DMS153 treated with DMSO at 0.1 percent for 48 hours (cell line): ENCODE data around the gene SYNJ2BP.

Source experiments
- DNase-seq: peaks from one replicate; lab custom pipeline; 2025; ENCODE audit not compliant: unreplicated experiment; lab: John Stamatoyannopoulos, UW

SYNJ2BP gene

DNA sequence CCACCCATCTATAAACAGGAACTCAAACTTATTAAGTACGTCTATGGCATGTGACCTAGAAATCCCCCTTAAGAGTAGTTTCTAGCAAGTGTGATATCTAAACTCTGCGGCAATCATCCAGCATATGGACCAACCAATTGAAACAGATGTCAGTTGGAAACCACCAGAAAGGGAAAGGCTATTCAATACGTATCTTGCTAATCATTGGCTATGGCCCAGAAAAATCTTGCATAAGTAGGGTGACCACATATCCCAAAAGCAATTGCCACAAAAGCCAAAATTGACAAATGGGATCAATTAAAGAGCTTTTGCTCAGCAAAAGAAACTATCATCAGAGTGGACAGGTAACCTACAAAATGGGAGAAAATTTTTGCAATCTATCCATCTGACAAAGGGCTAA is 24.2 kb downstream of the SYNJ2BP start:
- DNase-seq = no peak

DNA sequence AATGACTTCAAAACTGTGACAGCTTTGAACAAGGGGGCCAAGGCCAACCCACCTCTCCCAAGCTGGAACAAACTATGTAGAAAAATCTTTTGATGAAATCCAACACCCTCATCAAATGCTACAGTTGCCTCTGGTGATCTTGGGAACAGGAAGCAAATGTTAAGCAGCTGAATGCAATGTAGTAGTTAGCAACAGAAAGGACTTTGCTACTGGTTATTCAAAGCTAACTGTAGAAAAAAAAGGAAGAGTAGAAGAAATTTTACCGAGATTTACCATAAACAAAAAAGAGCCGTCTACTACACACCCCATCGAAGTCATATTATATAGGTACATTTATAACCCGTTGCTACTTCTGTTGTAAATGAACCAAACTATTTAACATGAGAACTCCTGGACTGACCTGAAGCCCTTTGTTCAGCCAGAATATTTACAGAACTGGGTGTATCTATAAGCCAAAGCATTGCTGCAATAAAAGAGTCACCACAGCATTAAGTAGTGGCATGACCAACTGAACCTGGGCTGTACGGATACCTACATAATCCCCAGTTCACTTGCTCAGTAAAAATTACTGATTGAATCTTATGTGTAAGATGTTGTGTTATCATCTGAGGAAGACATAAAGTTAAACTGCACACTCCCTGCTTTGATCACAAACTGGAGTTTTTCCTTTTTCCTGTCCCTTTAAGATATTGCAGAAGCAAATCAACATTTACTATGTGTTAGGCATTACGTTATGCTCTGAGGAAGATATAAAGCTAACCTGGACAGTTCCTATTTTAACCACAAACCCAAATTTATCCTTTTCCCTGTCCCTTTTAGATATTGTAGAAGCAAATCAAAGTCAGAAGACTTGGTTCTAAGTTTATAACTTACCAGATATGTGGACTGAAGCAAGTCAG is 25.1 kb downstream of the SYNJ2BP start:
- DNase-seq = no peak

DNA sequence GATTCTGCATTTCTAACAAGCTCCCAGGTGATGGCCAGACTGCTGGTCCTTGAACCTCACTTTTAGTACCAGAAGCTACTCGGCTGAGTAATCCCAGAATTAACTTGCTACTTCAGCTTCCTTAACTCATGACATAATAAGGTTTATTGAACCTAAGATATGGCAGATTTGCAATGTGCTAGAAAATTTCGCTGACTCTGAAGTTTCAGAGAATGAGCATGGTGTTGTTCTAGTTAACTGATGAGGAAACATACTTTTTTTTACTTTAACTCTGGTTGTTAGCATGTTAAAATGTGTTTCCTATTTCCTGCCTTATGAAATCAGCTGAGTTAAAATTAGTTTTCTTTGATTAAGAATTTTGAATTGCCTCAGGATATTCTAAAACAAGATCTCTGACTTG is 34.4 kb downstream of the SYNJ2BP start:
- no peak for DNase-seq

DNA sequence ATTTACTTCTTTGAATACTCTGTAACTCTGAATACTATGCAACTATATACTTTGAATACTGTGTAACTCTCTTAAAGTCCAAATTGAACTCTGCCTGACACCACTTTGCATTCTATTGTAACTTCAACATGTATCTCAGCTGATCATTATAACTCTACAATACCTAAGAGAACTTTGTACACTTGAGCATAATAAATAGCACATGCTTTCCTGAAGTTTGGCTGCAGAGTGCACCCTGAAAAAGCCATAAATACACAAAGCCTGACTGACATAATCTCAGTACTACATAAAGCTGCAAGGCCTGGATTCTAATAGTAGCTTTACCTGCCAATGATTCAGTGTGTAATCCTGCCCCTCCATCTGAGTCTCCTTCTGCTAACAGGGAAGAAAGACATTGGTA is 36.1 kb downstream of the SYNJ2BP start:
- no peak for DNase-seq

DNA sequence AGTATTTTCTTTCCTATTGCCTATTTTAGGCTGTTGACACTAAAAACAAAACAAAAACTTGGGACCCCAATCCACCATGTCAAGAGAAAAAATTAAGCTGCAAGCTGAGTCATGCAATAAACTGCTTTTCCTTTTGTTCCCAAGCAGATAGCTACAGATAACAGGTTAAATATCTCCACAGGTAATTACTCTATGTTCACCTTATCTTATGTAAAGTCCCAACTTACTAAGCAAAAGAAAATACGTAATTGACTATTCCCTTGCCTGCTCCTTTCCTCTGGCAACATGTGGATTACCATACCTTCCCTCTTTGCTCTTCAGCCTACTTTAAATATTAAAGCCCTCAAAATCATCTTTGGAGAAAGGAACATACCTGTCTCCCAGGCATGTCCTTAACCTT is 38.2 kb downstream of the SYNJ2BP start:
- no peak for DNase-seq
